NCI-H1092 treated with DMSO at 0.1 percent for 48 hours (cell line): ENCODE data around the gene TBCD.

Source experiments
- DNase-seq: peaks from one replicate; lab custom pipeline; 2025; lab: John Stamatoyannopoulos, UW

Gene TBCD

GRCh38 chr17:82937411-82938371, 185.8 kb downstream of the TBCD start:
- DNase-seq, result no peak

DNA sequence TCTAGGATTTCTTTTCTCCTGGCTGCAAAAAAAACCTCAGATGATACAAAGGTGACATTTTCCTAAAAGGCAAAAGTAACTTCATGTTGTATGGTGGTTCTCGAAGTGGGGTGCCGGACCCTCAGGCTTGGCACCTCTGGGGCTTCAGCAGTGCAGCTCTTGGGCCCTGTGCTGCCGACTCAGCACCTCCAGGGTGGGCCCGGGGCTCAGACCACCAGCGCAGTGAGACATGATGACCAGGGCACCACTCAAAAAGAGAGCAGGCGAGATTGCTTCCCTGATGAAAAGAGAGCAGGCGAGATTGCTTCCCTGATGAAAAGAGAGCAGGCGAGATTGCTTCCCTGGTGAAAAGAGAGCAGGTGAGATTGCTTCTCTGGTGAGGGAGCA, 186.6 kb downstream of the TBCD start:
- no peak for DNase-seq

DNA sequence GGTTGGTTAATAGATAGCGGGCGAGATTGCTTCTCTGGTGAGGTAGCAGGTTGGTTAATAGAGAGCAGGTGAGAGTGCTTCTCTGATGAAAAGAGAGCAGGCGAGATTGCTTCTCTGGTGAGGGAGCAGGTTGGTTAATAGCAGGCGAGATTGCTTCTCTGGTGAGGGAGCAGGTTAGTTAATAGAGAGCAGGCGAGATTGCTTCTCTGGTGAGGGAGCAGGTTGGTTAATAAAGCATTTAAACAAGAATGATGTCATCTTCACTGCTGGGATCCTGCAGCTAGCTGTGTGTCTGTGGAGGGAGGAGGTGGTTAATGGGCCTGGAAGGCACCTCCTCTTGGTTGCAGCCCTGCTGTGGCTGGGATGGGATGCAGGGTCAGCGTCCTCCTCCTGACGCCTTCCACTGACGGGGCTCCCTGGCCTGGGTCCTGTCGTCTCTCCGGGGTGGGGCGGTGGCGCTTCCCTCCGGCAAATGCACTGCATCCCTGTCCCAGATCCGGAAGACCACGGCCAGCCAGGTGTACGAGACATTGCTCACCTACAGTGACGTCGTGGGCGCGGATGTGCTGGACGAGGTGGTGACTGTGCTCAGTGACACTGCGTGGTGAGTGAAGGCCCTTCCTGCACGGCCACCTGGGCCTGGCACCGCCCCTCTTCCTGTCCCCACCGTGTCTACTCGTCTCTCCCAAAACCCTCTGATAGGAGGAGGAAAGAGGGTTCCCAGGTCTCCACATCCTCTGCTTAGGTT, 187.2 kb downstream of the TBCD start:
- no peak for DNase-seq

DNA sequence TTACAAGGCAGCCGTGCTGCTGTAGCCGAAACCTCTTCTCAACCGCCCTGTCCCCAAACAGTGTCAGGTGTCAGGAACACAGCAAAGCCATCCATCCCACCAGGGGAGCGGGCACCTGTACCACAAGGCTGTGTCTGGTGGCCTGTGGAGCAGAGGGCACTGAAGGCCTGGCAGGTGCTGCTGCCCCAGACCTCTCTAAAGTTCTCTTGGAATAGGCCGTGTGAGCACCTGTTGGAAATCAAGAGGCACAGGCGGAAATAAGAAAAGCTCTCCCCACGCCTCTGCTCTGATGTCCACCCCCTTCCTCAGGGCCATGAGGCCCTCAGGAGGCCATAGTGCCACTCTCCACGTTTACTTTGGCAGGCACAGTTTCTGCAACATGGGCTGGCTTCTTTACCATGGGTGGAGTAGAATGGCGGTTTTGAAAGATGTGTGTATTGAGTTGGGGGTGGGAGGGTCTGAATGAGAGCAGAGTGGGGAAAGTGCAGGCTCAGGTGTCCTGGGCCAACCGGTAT, 187.8 kb downstream of the TBCD start:
- no peak for DNase-seq

DNA sequence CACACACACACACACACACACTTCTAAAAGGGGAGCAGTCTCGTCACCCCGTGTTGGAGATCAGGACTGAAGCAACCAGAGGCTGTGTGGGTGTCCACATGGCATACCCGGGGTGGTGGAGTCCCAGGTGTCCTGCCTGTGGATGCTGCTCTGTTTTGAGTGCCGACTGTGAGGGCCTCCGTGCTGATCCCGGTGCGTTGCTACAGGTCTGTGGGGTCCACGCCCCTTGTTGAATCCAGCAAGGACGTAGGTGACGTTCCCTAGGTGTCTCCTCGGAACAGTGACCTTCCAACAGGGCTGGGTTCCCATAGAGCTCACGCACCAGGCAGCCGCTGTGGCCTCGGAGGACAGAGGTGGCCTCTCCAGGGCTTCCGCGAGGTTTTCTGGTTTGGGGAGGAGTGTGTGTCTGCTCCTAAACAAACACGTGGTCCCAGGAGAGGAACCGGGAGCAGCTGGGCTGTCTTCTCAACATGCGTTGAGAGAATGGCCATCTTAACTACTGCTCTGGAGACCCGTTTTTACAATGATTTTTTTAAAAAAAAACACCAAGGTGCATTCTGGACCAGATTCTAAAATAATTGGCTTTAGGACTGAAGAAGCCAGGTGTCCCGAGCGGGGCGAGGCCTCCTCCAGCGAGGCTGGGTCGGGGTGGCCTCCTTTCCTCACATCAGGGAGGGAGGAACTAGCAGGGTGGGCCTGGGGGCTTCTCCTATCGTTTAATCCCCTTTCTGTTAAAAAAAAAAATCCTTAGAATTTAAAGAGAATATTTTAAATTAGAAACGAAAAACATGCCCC, 188.6 kb downstream of the TBCD start:
- DNase-seq, result no peak

GRCh38 chr17:82941021-82942001, 189.4 kb downstream of the TBCD start:
- DNase-seq, result no peak

DNA sequence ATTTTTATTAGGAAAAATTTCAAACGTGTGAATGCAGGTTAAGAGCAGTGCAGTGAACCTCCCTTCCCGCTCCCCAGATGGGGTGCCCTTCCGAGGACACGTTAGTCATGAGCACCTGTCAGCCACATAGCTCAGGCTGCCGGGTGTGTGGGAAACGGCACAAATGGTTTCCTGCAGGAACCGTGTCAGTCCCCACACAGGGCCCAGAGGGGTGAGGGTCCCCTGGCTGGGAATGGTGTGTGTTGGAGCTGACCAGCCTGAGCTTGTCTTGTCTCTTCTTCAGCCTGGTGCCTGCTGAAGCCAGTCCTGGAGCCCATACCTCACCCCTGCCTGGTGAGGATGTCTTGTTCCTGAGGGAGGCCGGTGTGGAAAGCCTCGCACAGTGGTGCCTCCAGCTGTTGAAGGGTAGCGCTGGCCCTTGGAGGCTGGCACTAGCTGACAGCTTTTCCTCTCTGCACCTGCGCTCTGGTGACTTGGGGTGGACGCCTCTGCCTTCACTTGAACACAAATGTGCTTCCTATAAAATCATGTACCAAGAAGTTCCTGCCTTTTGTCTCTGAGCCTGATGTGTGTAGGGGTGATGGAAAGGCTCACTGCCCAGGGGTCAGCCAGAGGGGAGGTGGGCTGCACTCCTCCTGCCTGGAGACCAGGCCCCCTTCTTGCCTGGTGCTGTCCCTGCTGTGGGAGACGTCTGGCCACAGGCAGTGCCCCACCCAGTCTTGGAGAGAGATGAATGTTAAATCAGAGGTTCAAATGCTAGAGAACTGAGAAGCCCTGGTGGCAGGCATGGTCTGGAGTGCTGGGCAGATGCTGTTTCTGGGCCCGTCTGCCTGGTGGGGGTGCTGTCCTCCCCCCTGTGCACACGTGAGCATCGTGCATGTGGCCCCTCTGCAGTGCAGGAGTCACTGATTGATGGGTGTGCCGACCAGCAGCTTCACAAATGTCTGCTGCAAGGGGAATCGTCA, 190.6 kb downstream of the TBCD start:
- DNase-seq, result no peak

- DNase-seq, result no peak
These were observed 191.5 kb downstream of the TBCD start for GRCh38 chr17:82943339-82943738.

GRCh38 chr17:82943751-82944150, 191.9 kb downstream of the TBCD start:
- DNase-seq, result no peak

- no peak for DNase-seq
These were observed 193.1 kb downstream of the TBCD start for GRCh38 chr17:82944990-82945389.

- DNase-seq, result no peak
These were observed 194.2 kb downstream of the TBCD start for GRCh38 chr17:82946081-82946480.

GRCh38 chr17:82947051-82947991, 195.5 kb downstream of the TBCD start:
- DNase-seq, result no peak

DNA sequence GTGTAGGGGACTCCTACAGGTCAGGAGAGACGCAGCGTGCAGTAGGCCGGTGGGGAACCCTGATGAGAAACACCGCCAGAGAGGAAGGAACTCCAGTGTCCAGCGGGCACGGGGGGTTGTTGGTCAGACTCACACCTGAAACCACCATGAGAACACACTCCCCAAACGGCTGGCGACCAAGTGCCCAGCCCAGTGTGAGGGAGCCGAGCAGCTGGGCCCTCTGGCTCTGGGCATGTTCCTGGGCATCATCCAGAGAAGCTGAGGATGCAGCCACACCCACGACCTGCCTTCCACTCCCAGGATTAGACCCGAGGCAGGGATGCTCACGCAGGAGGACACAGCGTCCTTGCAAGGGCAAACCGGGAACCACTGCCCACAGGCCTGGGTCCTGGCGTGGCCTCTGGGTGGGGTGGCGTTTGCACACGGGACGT, 196.2 kb downstream of the TBCD start:
- DNase-seq, result no peak

DNA sequence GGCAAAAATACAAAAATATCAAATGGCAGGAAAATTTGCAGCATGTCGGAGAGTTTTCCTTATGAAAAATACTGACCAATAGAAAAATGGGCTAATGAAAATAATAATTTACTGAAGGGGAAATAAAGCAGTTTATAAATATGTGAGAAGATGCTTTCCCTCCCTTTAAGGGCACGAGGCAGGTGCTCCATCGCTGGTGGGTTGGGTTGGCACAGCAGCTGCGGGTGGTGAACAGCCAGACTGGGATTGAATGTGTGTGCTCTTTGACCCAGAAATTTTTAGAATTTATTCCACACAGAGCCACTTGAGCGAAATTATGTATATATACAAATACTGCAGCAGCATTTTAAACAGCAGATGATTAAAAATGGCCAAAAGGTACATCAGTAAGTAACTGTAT, 197.1 kb downstream of the TBCD start:
- no peak for DNase-seq

GRCh38 chr17:82949361-82949760, 197.5 kb downstream of the TBCD start:
- DNase-seq, result no peak

GRCh38 chr17:82949984-82950383, 198.1 kb downstream of the TBCD start:
- DNase-seq, result no peak

- DNase-seq, result no peak
These were observed 198.7 kb downstream of the TBCD start for GRCh38 chr17:82950525-82951102.

- DNase-seq, result no peak
These were observed 200.2 kb downstream of the TBCD start for GRCh38 chr17:82952019-82952418.
